HG03045 (cell line): Measurements from ENCODE around the gene ETDC.

Source experiments
- ATAC-seq: cut with Tn5 transposase; IDR thresholded peaks from one replicate; pipeline ENCODE4 v1.9.1; 2021; ENCODE audit warnings: mild to moderate bottlenecking, moderate library complexity; ENCODE audit not compliant: unreplicated experiment

Gene ETDC

DNA sequence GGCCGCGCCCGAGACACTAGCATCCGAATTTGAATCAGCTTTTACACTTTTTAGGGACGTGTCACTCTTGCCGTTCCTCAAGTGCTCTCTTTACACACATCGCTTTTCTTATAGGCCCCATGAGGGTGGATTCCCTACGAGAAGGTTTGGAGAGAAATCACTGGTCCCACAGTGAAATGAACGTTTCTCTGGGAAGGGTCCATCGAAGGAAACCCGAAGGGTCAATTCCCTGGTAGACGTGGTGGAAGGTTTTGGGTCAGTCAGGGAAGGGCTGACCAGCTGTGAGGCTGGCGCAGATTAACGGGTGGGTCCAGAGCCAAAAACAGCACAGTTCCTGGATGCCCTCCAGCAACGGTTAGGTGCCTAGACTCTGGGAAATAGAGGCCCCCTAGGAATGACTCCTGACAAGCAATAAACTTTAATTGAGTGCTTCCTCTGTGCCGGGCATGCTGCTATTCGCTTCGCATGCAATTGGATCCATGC, 35.9 kb downstream of the ETDC start:
- no peak for ATAC-seq

DNA sequence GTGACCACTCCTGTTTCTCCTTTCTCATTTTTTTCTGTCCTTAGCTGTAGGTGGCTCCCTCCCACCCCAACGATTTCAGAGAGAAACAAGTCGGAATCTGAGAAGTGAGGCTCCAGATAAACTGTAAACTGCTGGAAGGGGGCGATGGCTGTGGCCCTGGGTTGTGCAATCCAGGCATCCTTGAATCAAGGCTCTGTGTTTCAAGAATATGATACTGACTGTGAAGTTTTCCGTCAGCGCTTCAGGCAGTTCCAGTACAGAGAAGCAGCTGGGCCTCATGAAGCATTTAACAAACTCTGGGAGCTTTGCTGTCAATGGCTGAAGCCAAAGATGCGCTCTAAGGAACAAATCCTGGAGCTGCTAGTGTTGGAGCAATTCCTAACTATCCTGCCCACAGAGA, 37.7 kb downstream of the ETDC start:
- no peak for ATAC-seq

DNA sequence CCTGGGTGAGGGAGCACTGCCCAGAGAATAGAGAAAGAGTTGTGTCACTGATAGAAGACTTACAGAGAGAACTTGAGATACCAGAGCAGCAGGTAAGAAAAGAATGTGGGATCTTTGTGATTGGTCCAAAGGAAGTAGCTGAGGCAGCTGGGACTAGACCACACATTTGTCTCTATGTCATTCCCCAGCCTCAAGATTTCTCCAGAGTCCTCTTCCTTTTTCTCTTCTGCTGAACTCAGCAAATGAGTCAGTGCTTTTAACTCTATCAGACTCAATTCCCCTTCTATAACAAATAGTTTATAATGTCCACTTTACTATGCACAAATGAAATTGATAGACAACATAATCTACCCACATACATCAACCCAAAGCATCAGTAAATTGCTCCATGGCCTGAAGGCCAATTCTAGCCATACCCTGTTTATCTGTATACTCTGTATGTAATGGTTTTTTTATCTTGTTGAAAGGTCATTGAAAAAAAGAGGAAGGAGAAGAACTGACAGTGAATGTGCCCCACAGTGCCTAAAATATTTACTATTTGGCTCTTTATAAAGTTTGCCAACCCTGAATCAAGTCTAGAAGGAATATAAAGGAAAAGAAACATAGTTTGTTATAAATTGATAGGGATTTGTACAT, 38.2 kb downstream of the ETDC start:
- no peak for ATAC-seq

- no peak for ATAC-seq
These were observed 45.0 kb downstream of the ETDC start for GRCh38 chrX:135354288-135354687.
